NCI-H2227 (cell line): Measurements from ENCODE around the gene DIPK1A.

ENCODE experiments used
- DNase-seq: peaks from one replicate; lab custom pipeline; 2025; ENCODE audit not compliant: unreplicated experiment; lab: John Stamatoyannopoulos, UW

DIPK1A gene

DNA sequence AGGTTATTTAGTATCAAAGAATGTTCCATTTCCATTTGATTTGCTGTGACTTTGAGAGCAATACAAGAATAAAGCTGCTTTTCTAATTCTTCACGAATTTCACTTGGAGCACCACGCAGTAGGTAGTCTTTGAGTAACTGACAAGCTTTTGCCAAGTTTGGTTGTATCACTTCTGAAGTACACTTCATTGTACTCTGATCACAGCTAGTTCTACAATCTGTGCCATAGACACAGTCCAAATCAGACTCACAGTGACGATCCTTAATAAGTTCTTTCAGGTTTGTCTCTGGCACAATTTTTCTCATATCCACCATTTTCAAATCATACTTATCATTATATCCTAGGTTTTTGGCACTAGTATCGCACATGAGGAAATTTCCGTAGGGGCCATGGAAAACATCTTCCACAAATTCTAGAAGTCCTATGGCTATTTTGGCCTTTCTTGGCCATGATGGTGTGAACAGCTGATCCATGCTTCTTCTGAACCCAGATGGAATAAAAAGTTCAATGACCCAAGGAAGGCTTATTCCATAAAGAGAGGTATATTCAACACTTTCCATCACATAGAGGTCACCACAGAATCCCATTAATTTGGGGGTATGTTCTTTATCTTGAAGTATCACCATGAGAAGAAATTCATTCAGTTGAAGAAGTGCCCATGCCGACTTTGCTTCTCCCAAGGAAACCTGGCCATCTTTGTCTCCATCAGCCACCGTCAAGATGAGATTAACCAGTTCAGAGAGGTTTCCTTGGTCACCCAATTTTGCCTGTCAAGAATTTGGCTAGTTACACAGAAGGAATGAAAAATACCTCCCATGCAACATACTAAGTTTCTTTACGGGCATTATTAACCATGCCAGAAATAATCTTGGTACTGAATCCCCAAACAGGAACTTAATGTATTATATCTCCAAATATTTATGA is 117.6 kb downstream of the DIPK1A start:
- DNase-seq: no peak

DNA sequence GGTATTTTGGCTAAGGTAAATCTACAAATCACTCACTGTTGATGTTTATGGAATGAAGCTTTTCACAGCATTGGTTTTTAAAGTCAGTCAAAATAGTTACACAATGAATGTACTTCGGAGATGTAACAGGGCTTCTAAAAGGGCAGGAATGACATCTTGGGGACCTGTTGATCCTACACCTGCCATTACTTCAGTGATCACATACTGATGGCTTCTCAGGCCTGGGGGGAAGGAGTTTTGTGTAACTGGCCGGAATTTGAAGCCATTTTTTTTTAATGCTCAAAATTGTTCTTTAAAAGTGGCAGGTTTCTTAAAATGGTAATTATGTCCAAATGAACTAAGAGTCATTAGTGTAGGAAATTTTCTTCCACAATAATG is 118.2 kb downstream of the DIPK1A start:
- DNase-seq: no peak

DNA sequence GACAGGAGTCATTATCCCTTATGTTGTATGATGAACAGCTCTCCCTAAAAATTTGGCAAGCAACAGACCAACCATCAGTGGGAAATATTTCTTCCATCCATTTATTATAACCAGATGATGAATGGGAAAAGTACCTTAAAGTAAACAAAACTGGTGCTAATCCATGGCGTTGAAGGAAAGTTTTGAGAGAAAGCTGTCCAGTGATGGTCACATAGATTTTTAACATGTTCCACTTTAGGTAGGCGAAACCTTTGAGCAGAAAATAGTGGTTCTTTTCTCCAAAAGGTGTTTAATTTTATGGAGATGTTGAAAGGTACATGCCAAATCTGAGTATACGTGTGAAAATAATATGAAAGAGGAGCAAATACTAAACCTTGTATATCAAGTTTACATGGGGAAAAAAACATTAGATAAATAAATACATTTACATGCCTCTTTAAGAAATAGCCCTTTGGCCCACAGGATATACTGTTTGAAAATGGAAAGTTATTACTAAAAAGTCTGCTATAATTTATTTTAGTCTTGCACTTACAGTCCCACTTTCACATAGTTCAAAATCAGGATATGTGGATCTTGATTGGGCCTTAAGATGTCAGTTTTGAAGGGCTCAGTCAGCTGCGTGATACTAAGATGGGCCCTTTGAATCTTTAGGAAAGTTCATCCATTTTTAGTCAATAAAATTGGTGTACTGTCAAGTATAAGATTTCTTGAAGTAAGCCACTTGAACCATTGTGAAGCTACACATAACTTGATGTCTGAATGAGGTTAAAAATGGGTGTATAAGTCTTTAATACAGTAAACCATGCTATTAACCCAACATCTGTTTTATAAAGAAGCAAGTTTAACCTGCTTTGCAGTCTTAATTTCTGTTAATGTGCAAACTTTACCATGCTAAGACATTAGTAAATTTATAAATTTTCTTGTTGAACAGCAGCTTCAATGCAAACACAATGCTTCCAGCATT is 118.9 kb downstream of the DIPK1A start:
- no peak for DNase-seq

DNA sequence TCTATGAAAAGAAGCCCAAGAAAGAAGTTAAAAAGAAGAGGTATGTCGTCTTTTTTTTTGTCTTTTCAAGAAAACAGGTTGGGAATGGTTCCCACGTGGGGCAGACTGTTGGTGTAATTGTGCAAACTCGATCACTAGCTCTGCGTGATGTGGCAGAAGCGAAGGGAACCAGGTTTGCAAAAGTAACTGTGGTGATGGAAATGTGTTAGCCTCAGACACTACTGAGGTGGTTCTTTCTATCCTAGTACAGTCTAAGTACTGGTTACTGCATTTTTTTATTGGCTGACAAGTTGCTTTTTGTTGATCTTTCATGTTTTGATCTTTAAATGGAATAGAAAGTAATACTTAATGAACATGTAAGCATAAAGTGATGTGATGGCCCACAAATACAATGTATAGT is 120.7 kb downstream of the DIPK1A start:
- DNase-seq: no peak

DNA sequence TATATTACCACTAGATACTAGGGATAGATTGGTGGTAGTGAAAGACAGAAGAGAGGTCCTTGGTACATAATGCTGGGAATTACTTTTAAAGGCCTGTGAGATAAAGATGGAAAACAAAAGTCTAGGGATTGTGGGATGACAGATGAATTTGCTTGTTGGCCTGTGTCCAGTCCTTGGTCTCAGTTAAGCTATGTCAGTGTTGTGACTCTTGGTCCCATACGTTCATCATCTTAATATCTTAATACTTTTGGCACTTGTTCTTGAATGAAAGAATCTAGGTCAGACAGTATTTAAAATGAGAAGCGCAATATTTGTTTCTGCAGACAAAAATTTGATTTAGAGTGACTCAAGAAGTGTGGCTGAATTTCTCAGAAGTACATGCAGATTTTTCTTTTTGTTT is 121.8 kb downstream of the DIPK1A start:
- no peak for DNase-seq

DNA sequence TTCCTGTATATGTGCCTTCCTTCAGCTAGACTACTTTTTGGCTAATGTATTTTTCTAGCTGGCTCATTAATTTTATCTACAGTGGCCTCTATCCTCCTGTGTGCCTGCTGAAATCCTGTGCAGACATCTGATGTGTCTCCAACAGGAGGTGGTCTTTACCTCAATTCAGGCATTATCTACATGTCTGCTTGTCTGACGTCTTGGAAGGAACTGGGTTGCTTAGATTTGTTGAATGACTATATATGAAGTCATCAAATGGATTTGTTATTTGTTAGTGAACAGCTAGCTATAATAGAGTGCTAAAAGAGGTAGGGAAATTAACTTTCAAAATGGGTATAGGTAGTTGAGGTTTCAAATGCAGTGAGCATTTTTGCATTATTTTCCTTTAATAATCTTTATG is 122.7 kb downstream of the DIPK1A start:
- no peak for DNase-seq

DNA sequence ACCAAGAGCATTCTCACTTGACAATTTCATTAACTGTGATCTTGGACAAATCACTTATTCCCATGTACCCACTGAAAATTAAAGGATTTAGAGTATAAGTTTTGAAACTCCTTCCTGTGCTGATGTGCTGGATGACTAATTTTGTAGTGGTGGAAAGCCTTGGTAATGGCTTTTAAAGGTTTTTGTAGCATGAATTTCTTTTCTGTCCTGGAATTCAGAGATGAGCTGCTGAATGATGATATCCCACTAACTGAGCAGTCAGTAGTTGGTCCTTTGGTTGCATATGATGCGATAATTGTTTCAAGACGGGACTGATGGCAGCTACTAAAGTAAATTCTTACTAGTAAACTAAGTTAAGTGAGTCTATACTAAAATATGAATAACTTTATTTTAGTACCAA is 124.2 kb downstream of the DIPK1A start:
- no peak for DNase-seq

DNA sequence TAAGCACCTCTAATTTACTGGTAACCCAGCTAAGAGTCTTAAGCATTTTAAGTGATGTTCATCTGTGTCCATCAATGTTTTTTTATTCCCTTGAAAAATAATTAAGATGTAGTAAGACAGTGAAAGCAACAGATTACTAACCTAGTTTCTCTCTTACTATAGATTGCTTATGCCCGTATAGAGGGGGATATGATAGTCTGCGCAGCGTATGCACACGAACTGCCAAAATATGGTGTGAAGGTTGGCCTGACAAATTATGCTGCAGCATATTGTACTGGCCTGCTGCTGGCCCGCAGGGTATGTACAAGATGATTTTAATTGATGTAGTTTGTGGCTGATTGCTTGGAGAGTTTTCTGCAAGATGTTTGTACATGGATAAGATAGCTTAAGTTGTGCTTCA is 126.6 kb downstream of the DIPK1A start:
- DNase-seq: no peak

DNA sequence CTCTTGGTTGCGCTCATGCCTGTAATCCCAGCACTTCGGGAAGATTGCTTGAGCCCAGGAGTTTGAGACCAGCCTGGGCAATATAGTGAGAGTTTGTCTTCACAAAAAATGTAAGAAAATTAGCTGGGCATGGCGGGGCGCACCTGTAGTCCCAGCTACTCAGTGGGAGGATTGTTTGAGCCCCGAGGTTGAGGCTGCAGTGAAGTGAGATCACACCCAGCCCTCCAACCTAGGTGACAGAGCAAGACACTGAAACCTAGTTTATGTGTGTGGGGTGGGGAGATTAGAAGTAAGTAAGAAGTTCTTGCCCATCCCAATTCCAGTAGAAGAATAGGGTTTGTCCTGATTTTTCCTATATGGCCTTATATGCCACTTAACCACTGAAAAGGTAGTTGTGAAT is 127.4 kb downstream of the DIPK1A start:
- DNase-seq: no peak

DNA sequence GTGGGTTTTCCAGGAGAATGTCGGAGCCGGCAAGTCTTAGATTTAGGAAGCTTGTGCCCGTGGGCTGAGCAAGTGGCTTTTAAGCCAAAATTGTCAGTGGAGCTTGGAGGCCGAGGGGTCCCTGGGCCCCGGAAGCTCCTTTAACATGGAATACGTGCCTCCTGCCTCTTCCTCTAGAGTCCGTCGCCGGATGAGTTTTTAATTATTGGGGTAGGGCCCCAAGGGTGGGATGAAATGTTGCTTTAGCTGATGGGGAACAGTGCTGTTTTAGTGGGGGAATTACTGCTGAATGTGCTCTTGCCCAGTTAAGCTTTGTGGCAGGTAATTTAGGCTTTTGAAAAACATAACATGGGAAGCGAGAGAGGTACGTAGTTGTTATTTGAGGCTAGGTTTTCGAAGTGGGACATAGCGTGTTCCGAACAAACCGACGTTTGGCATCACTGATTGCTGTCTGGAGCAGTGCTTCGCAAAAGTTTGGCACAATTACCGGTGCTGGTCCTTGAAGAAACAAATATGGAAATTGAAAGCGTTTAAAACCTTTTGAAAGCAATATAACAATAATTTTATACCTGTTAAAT is 128.6 kb downstream of the DIPK1A start:
- peak; percentile 45 for DNase-seq

DNA sequence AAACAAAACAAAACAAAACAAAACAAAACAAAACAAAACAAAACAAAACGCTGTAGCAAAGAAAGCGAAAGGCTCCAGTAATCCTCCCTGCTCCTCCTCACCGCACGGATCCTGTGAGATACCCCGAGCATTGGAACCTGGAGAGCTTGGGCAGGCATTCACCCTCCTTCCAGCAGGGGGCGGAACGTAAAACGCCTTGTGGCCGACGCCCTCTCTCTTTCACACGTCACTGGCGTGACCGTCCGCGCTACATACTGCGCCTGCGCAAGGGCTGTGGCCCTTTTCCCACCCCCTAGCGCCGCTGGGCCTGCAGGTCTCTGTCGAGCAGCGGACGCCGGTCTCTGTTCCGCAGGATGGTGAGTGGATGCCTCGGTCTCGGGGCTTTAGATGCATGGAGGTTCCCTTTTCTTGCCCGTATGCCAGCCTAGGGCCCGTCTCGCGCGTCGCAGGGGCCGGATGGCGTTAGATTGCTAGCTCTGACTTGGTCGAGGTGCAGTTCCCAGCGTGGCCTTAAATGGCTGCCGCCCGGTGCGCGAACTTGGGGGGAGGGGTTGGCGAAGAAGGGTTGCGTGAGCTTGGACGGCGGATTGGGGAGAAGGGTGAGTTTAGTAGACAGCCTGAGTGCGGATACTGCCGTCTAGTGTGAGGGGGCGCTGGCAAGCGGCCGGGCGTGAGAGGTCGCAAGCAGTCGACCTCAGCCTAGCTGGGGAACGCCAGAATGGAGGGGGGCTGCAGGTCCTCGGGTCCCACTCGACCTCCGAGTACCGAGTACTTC is 129.3 kb downstream of the DIPK1A start, which contains the start of gene RPL5:
Gene RPL5, plus strand, starts transcription at position 279 of the 775 bp plus-strand sequence. Its CDS starts 75 bp downstream, at position 354.
- DNase-seq: peak; percentile 99

DNA sequence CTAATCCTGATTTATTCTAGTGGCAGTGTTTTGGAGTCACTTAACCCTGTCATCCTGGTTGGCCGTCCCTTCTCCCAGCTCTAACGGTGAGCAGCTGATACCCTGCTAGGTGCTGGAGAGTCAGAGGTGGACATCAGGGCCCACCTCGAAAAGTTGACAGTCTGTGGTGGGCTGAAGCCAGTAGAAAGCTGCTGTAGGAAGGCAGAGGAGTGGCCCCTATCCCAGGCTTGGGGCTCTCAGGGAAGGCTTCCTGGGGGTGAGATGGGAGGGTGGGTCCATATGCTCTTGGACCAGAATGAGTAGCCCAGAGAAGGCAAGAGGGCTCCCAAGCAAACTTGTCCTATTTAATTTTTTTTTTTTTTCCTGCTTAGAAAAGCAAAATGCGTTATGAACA is 129.9 kb downstream of the DIPK1A start:
- DNase-seq: no peak

DNA sequence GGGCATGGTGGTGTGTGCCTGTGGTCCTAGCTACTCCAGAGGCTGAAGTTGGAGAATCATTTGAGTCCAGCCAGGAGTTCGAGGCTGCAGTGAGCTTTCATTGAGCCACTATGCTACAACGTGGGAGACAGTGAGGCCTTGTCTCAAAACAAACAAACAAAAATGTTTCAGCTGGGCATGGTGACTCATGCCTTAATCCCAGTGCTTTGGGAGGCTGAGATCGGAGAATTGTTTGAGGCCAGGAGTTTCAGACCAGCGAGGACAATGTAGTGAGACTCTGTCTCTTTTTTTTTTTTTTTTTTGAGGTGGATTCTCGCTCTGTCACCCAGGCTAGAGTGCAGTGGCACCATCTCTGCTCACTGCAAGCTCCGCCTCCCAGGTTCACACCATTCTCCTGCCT is 134.5 kb downstream of the DIPK1A start:
- DNase-seq: no peak

DNA sequence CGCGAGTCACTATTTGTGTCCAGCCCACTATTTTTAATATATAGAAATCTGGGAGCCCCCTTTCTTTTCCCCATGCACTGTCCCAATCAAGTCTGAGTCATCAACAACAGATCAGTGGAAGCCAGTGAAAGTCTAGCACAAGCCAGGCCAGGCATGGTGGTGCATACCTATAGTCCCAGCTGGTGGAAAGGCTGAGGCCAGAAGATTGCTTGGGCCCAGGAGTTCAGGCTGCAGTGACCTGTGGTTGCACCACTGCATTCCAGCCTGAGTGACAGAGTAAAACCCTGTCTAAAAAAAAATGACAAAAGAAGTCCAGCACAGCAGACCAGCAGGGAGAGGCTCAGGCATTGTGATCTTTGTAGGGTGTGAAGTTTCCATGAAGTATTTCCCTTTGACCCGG is 138.4 kb downstream of the DIPK1A start:
- DNase-seq: no peak

DNA sequence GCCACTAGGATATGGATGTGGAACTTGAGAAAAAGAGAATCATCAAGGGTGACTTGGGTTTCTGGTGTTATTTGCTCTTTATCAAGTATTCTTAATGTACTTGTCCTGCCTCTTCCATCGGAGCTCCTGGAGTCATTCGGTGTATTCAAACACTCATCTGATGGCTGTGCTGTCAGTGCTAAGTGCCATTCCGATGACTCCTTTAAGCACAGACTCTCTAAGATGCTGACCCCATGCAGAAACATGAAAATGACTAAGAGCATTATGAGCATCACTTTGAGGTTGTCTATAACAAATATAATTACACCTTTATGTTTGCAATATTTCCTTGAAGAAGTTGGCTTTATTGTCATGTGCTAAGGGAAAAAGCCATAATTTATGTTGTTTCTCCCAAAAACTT is 140.7 kb downstream of the DIPK1A start:
- DNase-seq: no peak

DNA sequence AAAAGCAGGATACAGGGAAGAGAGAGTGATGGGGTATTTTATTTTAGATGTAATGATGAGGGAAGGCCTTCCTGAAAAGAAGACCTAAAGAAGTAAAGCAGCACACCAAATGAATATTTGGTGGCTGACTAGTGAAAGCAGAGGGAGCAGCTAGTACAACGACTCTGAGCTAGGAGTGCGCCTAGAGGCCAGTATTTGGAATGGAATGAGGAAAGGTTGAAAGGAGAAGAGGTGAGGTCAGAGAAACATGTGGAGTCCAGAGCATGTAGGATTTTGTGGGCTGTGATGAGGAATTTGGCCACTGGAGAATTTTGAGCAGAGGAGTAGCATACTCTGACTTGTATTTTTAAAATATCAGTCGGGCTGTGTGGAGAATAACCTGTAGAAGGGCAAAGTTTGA is 141.2 kb downstream of the DIPK1A start:
- no peak for DNase-seq

DNA sequence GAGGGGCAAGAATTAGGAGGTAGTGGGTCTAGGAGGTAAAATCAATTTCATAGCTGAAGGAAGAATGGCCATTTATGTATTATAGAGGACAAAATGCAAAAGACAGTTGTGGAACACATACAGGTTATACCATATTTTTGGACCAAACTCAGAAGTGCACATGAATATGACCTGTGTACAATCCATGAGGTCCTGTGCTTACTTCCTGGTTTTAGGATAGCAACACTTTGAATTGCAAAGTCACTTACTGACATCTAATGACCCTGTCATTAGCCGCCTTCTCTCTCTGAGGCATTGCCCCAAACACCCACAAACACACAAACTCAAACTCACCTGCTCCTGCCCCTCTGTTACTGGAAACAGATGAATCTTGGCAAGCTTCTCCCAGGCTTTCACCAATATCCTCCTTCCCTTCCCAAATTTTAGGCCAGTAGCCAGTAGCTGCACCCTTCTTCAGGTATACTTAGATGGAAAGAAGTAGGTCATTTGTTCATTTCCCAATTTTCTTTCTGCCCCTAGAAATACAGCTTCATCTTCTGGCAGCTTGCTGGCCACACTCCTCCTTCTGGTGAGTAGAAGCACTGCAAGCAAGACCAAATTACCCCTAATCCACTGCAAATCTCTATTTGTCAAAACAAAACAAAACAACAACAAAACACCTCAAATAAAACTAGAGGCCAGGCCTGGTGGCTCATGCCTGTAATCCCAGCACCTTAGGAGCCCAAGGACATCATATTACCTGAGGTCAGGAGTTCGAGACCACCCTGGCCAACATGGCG is 143.1 kb downstream of the DIPK1A start:
- DNase-seq: peak; percentile 43

DNA sequence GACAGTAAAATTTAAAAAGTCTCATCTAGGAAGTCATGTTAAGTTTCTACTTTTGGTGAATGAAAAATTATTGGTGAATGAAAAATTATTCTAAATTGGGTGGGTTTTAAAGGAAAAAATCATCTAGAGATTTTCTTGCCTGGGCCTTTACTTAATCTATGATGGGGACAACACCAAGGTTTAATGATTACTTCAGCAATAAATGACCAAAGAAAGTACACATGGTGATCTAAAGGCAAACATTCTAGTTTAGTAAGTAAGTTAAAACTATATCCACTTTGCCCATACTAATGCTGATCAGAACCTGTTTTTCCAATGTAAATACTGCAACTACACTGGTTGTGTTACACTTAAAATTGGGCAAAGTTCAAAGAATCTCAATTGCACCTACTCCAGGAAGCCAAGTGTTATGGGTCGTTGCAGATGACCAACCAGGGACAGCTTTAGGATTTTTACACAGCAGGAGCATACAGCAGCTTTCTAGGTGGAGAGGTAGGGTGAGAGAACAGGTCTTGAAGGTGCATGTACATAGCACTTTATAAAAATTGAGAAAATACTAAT is 144.0 kb downstream of the DIPK1A start:
- DNase-seq: no peak

DNA sequence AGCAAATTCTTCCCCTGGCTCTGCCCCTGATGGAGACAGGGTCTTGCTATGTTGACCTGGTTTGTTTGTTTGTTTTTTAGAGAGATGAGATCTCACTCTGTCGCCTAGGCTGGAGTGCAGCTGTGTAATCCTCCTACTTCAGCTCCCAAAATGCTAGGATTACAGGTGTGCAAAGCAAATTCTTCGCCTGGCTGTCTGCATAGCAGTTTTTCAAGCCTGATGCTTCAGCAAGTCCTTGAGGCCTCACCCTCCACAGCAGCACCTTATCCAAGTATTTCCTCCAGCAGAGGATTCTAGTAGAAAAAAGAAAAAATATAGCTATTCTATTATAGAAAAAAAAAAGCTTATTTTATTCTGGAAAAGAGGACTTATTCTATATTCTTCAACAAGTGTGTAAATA is 144.5 kb downstream of the DIPK1A start:
- no peak for DNase-seq

DNA sequence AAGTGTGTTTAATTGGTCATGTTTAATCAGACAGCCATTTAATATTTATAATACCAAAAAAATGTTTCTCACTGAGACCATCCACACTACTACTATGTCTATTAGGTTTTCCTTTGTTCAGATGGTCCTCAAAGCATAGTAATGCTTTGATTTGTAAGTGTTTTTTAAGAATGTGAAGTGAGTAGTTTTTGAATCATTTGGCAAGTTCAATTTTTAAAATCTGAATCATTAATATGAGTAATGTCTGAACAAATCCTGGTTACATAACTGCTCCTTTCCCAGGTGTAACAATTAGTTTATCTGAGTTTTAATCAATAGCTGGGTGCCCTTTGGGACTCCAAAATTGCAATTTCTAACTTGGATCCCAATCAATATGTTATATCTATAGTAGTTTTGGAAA is 152.9 kb downstream of the DIPK1A start:
- DNase-seq: no peak
